MCF 10A (cell line): ENCODE measurements around the gene SSH2. TPM values are rescaled to one million over a fixed set of nuclear protein-coding genes. Genes with fewer than 3 reads are reported as not detected.

Experiments used
- BruUV-seq: library from RNA; stranded (reverse); fragments of 400-500 nt; replicated peaks from 2 replicates; lab custom pipeline; 2021; lab: Mats Ljungman, UMichigan
- CTCF ChIA-PET: fragments of 300-600 bp; sonication (Branson Sonifier 250); formaldehyde crosslinking; extraction: SDS; loops from one replicate; lab custom pipeline; 2021; ENCODE audit warnings: antibody characterized with exemption, inconsistent platforms; lab: Yijun Ruan, JAX
- POLR2A ChIA-PET: fragments of 300-600, 350-650 bp; sonication (Branson Sonifier 250); formaldehyde crosslinking; extraction: SDS; loops from one replicate; lab custom pipeline; 2020; ENCODE audit warnings: antibody characterized with exemption, inconsistent platforms; lab: Yijun Ruan, JAX
- DNase-seq: peaks from one replicate; pipeline ENCODE4 v3.0.0-alpha.2; 2018; ENCODE audit not compliant: unreplicated experiment
- H3K27ac Mint-ChIP-seq: one replicate; pipeline ENCODE4 v1.8.0; 2022; ENCODE audit warnings: mild to moderate bottlenecking, low read depth, mixed read lengths; ENCODE audit not compliant: unreplicated experiment
- H3K27me3 Mint-ChIP-seq: one replicate; pipeline ENCODE4 v1.8.0; 2022; ENCODE audit warnings: mixed read lengths; ENCODE audit not compliant: insufficient read depth, unreplicated experiment
- H3K36me3 Mint-ChIP-seq: one replicate; pipeline ENCODE4 v1.8.0; 2022; ENCODE audit warnings: mild to moderate bottlenecking, moderate library complexity, mixed read lengths; ENCODE audit not compliant: insufficient read depth, unreplicated experiment
- H3K4me1 Mint-ChIP-seq: one replicate; pipeline ENCODE4 v1.8.0; 2022; ENCODE audit warnings: mixed read lengths; ENCODE audit not compliant: insufficient read depth, unreplicated experiment
- H3K4me3 Mint-ChIP-seq: one replicate; pipeline ENCODE4 v1.8.0; 2022; ENCODE audit warnings: mild to moderate bottlenecking, moderate library complexity, mixed read lengths; ENCODE audit not compliant: unreplicated experiment
- H3K9me3 Mint-ChIP-seq: one replicate; pipeline ENCODE4 v1.8.0; 2022; ENCODE audit warnings: mixed read lengths; ENCODE audit not compliant: unreplicated experiment
- CTCF ChIP-seq: fragments of 200-600 bp; IDR thresholded peaks from one replicate; pipeline ENCODE4 v1.8.0; 2022; ENCODE audit warnings: antibody characterized with exemption, mild to moderate bottlenecking; ENCODE audit not compliant: unreplicated experiment
- intact Hi-C: fragments of 100-400 bp; cut with micrococcal nuclease; formaldehyde crosslinking; loops from 2 replicates; pipeline ENCODE4 v1.14.1; 2022
- total RNA-seq: library from RNA; stranded (reverse); gene quantifications from 2 replicates; pipeline ENCODE4 v1.2.3, GENCODE V29; 2022

Gene SSH2
- total RNA-seq, 1 experiment from 2014 or later: 21.9 TPM

- Mint-ChIP-seq H3K4me1 (peaks cover 5% of the 10 kb centered on the region), H3K9me3 (peaks cover 15% of the 10 kb centered on the region), H3K4me3 (no peak overlapping the region), H3K27ac (no peak overlapping the region), H3K27me3 (no peaks in the 10 kb centered on the region), H3K36me3 (peaks cover 3% of the 10 kb centered on the region)
- ChIA-PET POLR2A (interaction anchor here (1.2 to 1.6 kb wide), 2 partner anchors 11 to 55 kb away, joined by 4 to 5 read pairs; no protein-coding TSS in a partner anchor), CTCF (interaction anchor here (0.6 to 1.4 kb wide), 2 partner anchors 57 to 234 kb away, joined by 4 to 10 read pairs; partner anchors contain the start of gene SSH2)
- no peak for DNase-seq
- BruUV-seq: no TSS peak
- TF ChIP-seq CTCF: no peak
- intact Hi-C loops: no loop called here
Measured at GRCh38 chr17:29873476-29873875, 56.6 kb downstream of the SSH2 start.

- CTCF ChIA-PET: interaction anchor here (0.6 kb wide), 1 partner anchor 31 kb away, joined by 3 read pairs; no protein-coding TSS in a partner anchor
- no peak overlapping the region for H3K4me3 Mint-ChIP-seq
- no peak for TF ChIP-seq CTCF
- H3K4me1 Mint-ChIP-seq: peaks cover 5% of the 10 kb centered on the region
- peaks cover 9% of the 10 kb centered on the region for H3K36me3 Mint-ChIP-seq
- no peak overlapping the region for H3K27ac Mint-ChIP-seq
- POLR2A ChIA-PET: interaction anchor here (0.7 to 1.3 kb wide), 4 partner anchors 8 to 82 kb away, joined by 3 to 5 read pairs (median 3); no protein-coding TSS in a partner anchor
- no peak for DNase-seq
- intact Hi-C loops: no loop called here
- peaks cover 7% of the 10 kb centered on the region for H3K9me3 Mint-ChIP-seq
- BruUV-seq: no TSS peak
- no peaks in the 10 kb centered on the region for H3K27me3 Mint-ChIP-seq
Measured at GRCh38 chr17:29870836-29871465, 59.1 kb downstream of the SSH2 start.

GRCh38 chr17:29867643-29868181, 62.3 kb downstream of the SSH2 start:
- POLR2A ChIA-PET: interaction anchor here (0.9 to 2.6 kb wide), 5 partner anchors 11 to 63 kb away, joined by 3 to 14 read pairs (median 3); no protein-coding TSS in a partner anchor
- Mint-ChIP-seq H3K4me1 (no peaks in the 10 kb centered on the region), H3K4me3 (no peak overlapping the region), H3K9me3 (no peaks in the 10 kb centered on the region), H3K36me3 (peaks cover 9% of the 10 kb centered on the region), H3K27ac (no peak overlapping the region), H3K27me3 (no peaks in the 10 kb centered on the region)
- TF ChIP-seq CTCF: peak; percentile 25
- intact Hi-C loops: loop anchor here (1.0 kb wide), 1 partner anchor 64 kb away; no protein-coding TSS in a partner anchor
- no peak for DNase-seq
- no TSS peak for BruUV-seq
- CTCF ChIA-PET: interaction anchor here (0.9 to 4.1 kb wide), 15 partner anchors 12 to 467 kb away, joined by 3 to 52 read pairs (median 5); partner anchors contain the start of gene SSH2
